ENCODE measurements around the gene MYRF.

- TF ChIP-seq, protein P1, sequence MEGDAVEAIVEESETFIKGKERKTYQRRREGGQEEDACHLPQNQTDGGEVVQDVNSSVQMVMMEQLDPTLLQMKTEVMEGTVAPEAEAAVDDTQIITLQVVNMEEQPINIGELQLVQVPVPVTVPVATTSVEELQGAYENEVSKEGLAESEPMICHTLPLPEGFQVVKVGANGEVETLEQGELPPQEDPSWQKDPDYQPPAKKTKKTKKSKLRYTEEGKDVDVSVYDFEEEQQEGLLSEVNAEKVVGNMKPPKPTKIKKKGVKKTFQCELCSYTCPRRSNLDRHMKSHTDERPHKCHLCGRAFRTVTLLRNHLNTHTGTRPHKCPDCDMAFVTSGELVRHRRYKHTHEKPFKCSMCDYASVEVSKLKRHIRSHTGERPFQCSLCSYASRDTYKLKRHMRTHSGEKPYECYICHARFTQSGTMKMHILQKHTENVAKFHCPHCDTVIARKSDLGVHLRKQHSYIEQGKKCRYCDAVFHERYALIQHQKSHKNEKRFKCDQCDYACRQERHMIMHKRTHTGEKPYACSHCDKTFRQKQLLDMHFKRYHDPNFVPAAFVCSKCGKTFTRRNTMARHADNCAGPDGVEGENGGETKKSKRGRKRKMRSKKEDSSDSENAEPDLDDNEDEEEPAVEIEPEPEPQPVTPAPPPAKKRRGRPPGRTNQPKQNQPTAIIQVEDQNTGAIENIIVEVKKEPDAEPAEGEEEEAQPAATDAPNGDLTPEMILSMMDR (IDR thresholded peaks at IDR 0.05), result no peak
- no peak for TF ChIP-seq EZH2 (IDR thresholded peaks at IDR 0.05; ENCODE audit: borderline replicate concordance, insufficient read depth, low read depth, low read length, poor library complexity, severe bottlenecking)
Measured at GRCh38 chr11:61775106-61775505, 22.7 kb downstream of the MYRF start.

Data from B cell (primary cell).